Measurements from ENCODE around the gene APOBEC2. TPM values are rescaled to one million over a fixed set of nuclear protein-coding genes. Genes with fewer than 3 reads are reported as not detected.

APOBEC2 gene
- total RNA-seq, 1 donor from 2014 or later, result not detected

- Histone ChIP-seq H3K27ac (no peak overlapping the region), H3K9me3 (no peaks in the 10 kb centered on the region), H3K36me3 (peaks cover 60 to 88% of the 10 kb centered on the region in 2 donors), H3K4me1 (no peaks in the 10 kb centered on the region), H3K4me3 (no peak overlapping the region), H3K27me3 (no peaks in the 10 kb centered on the region)
- no peak for DNase-seq (ENCODE audit: low spot score in 2 of 2)
- intact Hi-C loops (cut with DNase I), result no loop called here
- no peak for TF ChIP-seq CTCF (IDR thresholded peaks at IDR 0.05)
Observed at GRCh38 chr6:41092421-41093140, 39.6 kb downstream of the APOBEC2 start.

- intact Hi-C loops (cut with DNase I), result no loop called here
- Histone ChIP-seq H3K4me1 (peaks cover 0 to 3% of the 10 kb centered on the region in 2 donors), H3K36me3 (peaks cover 61 to 93% of the 10 kb centered on the region in 2 donors), H3K9me3 (no peaks in the 10 kb centered on the region), H3K4me3 (no peak overlapping the region), H3K27ac (no peak overlapping the region), H3K27me3 (no peaks in the 10 kb centered on the region)
- TF ChIP-seq CTCF (IDR thresholded peaks at IDR 0.05), result no peak
- DNase-seq (ENCODE audit: low spot score in 2 of 2), result no peak
Observed at GRCh38 chr6:41093729-41094128, 40.7 kb downstream of the APOBEC2 start.

GRCh38 chr6:41097467-41098090 lies 44.6 kb downstream of the APOBEC2 start:
- H3K9me3 ChIP-seq, result no peaks in the 10 kb centered on the region
- TF ChIP-seq CTCF (IDR thresholded peaks at IDR 0.05), result no peak
- intact Hi-C loops (cut with DNase I), result no loop called here
- DNase-seq (ENCODE audit: low spot score in 2 of 2), result no peak
- peaks cover 42 to 75% of the 10 kb centered on the region in 2 donors for H3K36me3 ChIP-seq
- no peaks in the 10 kb centered on the region for H3K27me3 ChIP-seq
- H3K4me3 ChIP-seq, result no peak overlapping the region
- peak overlapping the region in 1 of 2 donors; percentile 15 for H3K27ac ChIP-seq
- H3K4me1 ChIP-seq, result peaks cover 0 to 3% of the 10 kb centered on the region in 2 donors

- Histone ChIP-seq H3K4me3 (no peak overlapping the region), H3K36me3 (peaks cover 34 to 67% of the 10 kb centered on the region in 2 donors), H3K27me3 (no peaks in the 10 kb centered on the region), H3K4me1 (peaks cover 0 to 3% of the 10 kb centered on the region in 2 donors), H3K27ac (peak overlapping the region in 1 of 2 donors; percentile 15), H3K9me3 (no peaks in the 10 kb centered on the region)
- no peak for DNase-seq (ENCODE audit: low spot score in 2 of 2)
- intact Hi-C loops (cut with DNase I), result no loop called here
- TF ChIP-seq CTCF (IDR thresholded peaks at IDR 0.05), result no peak
Observed at GRCh38 chr6:41098366-41098765, 45.4 kb downstream of the APOBEC2 start.

GRCh38 chr6:41100871-41101287 lies 47.9 kb downstream of the APOBEC2 start:
- intact Hi-C loops (cut with DNase I), result no loop called here
- Histone ChIP-seq H3K27ac (no peak overlapping the region), H3K36me3 (peaks cover 14 to 48% of the 10 kb centered on the region in 2 donors), H3K27me3 (no peaks in the 10 kb centered on the region), H3K4me3 (no peak overlapping the region), H3K9me3 (no peaks in the 10 kb centered on the region), H3K4me1 (peaks cover 0 to 3% of the 10 kb centered on the region in 2 donors)
- DNase-seq (ENCODE audit: low spot score in 2 of 2), result no peak
- TF ChIP-seq CTCF (IDR thresholded peaks at IDR 0.05), result no peak
